SJSA1 (cell line): ENCODE measurements around the gene VPS13D. TPM values are rescaled to one million over a fixed set of nuclear protein-coding genes. Genes with fewer than 3 reads are reported as not detected.

ENCODE experiments used
- DNase-seq, 2 experiments: peaks; one replicate each; pipeline ENCODE4 v3.0.0-alpha.2; 2015 to 2020; ENCODE audit warnings: low spot score in 2 of 2, low read depth in 1 of 2
- H3K27ac ChIP-seq: fragments of 250-450 bp; sonication (Bioruptor Pico); 2 replicates; pipeline ENCODE4 v1.5.1; 2020; ENCODE audit warnings: mild to moderate bottlenecking, moderate library complexity
- H3K27me3 ChIP-seq: fragments of 250-450 bp; sonication (Bioruptor Pico); replicated peaks from 2 replicates; pipeline ENCODE4 v1.5.1; 2020; ENCODE audit warnings: mild to moderate bottlenecking, moderate library complexity
- H3K36me3 ChIP-seq: fragments of 250-450 bp; sonication (Bioruptor Pico); 2 replicates; pipeline ENCODE4 v1.5.1; 2020; ENCODE audit warnings: mild to moderate bottlenecking
- H3K4me1 ChIP-seq: fragments of 250-450 bp; sonication (Bioruptor Pico); replicated peaks from 2 replicates; pipeline ENCODE4 v1.6.1; 2021; ENCODE audit warnings: mild to moderate bottlenecking
- H3K4me3 ChIP-seq: fragments of 250-450 bp; sonication (Bioruptor Pico); 2 replicates; pipeline ENCODE4 v1.5.1; 2020; ENCODE audit warnings: mild to moderate bottlenecking
- H3K9me3 ChIP-seq: fragments of 250-450 bp; sonication (Bioruptor Pico); replicated peaks from 2 replicates; pipeline ENCODE4 v1.5.1; 2020; ENCODE audit warnings: mild to moderate bottlenecking
- total RNA-seq: library from RNA; depleted of rRNA; stranded (reverse); fragments of >200 nt; shearing (Covaris generic); gene quantifications from 2 replicates; pipeline ENCODE4 v1.2.3, GENCODE V29; 2014

The VPS13D gene
- total RNA-seq, 1 experiment from 2014 or later = 12.9 TPM

DNA sequence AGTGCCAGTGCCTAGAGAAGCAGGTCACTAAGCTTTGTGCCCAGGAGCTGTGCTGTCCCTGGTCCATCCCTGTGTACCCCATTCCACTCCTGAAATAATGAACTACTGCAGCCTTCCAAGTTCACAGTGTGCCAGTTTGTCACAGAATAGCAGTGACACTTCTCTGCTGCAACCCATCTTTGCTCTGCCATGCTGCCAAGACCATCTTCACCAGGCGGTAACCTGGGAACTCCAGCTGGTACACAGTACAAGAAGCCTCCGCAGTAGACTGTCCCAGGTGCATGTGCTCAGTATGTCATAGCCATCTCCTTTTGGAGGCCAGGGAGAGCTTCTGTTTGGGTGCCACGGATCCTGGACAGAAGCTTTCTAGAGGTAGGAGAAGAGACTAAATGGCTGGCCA is 250.2 kb downstream of the VPS13D start:
- DNase-seq = no peak
- Histone ChIP-seq H3K27ac (peak overlapping the region; percentile 55), H3K4me1 (peaks cover 87% of the 10 kb centered on the region), H3K36me3 (peaks cover 7% of the 10 kb centered on the region; the same call in 1 of the 2 replicates), H3K27me3 (no peaks in the 10 kb centered on the region), H3K9me3 (no peaks in the 10 kb centered on the region), H3K4me3 (no peak overlapping the region)

DNA sequence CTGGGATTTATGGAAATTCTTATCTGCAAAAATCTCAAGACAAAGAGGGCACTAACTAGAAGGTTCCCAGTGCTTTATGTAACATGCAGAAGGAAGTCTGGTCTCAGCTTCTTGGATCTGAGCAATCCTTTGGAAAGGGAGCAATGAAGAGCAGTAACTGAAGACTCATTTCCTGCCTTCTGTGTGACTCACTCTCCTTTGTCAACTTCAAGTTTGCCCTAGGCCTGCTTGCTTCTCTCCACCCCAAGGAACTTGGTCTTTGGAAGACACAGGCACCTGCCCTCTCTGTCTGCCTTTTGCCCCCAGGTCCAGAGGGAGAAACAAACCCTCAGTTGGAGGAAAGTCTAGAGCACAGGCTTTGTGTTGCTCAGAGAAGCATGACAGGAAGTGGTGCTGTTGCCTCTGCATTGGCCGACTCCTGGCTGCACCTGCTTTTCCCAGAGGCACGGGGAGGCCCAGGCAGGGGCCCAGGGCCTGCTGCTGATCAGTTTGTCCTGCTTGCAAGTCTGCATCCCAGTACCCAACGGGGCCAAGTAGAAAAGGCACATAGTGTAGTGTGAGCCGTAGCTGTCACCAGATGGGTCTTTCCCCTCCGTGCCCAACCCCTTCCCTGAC is 251.0 kb downstream of the VPS13D start:
- Histone ChIP-seq H3K36me3 (peaks cover 7% of the 10 kb centered on the region; the same call in 1 of the 2 replicates), H3K27ac (peak overlapping the region; percentile 55), H3K27me3 (no peaks in the 10 kb centered on the region), H3K4me1 (peaks cover 87% of the 10 kb centered on the region), H3K9me3 (no peaks in the 10 kb centered on the region), H3K4me3 (no peak overlapping the region)
- DNase-seq = peak; percentile 63 to 72

GRCh38 chr1:12481928-12482327 is 252.1 kb downstream of the VPS13D start:
- Histone ChIP-seq H3K4me1 (peaks cover 87% of the 10 kb centered on the region), H3K4me3 (no peak overlapping the region), H3K27ac (no peak overlapping the region)

DNA sequence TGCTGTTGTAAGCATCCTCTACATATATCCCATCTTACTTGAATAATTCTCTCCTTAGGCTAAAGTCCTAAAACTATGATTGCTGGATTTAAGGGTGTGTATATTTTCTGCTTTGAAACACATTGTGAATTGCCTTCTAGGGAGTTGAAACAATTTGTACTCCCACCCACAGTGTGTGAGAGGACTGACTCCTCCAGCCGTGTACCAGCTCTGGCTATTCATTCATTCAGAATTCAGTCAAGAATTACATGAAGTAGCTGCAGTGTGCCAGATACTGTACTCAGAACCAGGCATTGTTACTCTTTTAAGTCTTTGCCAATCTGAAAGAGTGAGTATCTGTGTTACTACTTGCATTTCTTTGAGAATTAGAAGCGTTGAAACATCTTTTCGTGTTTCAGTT is 253.2 kb downstream of the VPS13D start:
- H3K36me3 ChIP-seq = peaks cover 7% of the 10 kb centered on the region; the same call in 1 of the 2 replicates
- H3K4me1 ChIP-seq = peaks cover 79% of the 10 kb centered on the region
- H3K27me3 ChIP-seq = no peaks in the 10 kb centered on the region
- H3K27ac ChIP-seq = no peak overlapping the region
- no peak overlapping the region for H3K4me3 ChIP-seq
- H3K9me3 ChIP-seq = no peaks in the 10 kb centered on the region
- no peak for DNase-seq

More at GRCh38 chr1:12481928-12482327, 252.1 kb downstream of the VPS13D start:
- no peak for DNase-seq
- Histone ChIP-seq H3K27me3 (no peaks in the 10 kb centered on the region), H3K9me3 (no peaks in the 10 kb centered on the region), H3K36me3 (peaks cover 7% of the 10 kb centered on the region; the same call in 1 of the 2 replicates)

DNA sequence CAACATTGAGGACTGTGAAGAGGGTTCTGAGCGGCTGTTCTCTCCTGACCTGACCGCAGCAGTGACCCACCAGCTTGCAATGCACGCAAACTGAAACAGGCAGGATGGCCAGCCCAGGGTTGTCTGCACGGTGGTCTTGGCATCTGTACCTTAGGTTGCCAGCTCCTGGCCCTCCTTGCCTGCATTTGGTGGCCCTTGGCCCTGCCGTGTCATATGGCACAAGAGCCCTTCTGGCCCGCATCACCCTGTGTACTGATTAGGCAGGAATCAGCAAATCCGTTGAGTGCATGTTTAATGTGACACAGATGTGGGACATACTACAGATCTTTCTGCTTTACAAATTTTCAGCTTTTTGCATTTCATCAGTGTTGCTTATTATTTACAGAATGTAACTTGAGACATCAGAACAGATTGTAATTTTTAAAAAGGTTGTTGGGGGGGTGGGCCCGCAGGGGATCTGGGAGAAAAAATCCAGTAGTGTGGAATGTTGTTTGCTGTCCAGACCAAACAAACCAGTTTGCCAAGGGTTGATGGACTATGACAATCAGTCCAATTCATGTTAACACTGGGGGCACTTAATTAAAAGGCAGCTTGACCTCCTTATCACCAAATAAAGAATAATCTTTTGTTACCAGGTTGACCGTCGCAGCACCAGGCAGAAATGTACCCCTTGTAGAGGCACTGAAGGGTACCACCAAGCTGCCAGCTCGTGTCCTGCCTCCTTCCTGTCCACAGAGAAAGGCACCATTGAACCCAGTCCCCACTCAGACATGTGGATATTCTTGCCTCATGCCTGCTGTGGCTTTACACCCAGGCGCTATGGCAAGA is 255.6 kb downstream of the VPS13D start:
- Histone ChIP-seq H3K27me3 (no peaks in the 10 kb centered on the region), H3K4me1 (peaks cover 54% of the 10 kb centered on the region), H3K4me3 (no peak overlapping the region), H3K27ac (peak overlapping the region; percentile 57), H3K36me3 (peaks cover under 1% of the 10 kb centered on the region; the same call in 1 of the 2 replicates), H3K9me3 (no peaks in the 10 kb centered on the region)
- DNase-seq = peak; percentile 62 to 77

- Histone ChIP-seq H3K36me3 (no peaks in the 10 kb centered on the region), H3K9me3 (no peaks in the 10 kb centered on the region), H3K27ac (peak overlapping the region; percentile 57), H3K27me3 (no peaks in the 10 kb centered on the region), H3K4me3 (no peak overlapping the region), H3K4me1 (peaks cover 49% of the 10 kb centered on the region)
- no peak for DNase-seq
Observed at GRCh38 chr1:12486059-12486341, 256.2 kb downstream of the VPS13D start.

DNA sequence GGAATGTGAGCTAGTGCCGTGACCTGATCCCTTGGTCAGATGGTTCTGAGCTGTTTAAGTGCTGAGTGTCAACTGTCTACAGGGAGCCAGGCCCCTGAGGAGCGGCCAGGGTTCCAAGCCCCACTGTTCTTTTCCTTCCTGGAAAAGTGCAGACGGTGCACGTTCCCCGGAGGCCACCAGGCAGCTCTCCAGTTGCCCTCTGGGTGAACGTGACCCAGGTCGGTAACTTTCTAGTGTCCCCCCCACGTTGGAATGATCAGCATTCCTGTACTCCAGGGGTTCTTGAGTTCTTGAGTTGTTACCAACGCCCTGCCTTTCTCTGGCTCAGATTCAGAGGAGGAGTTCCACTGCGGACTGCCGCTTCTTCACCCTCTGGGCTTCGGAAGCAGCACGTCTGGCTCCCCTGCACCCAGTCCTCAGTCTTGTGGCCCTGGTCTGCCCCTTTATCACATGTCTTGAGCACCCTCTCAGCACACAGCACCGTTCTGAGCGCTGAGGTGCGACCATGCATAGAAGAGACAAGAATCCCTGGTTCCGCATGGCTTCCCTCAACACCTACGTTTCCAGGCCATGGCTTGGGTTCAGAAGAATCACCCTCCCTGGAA is 256.7 kb downstream of the VPS13D start:
- Histone ChIP-seq H3K4me3 (no peak overlapping the region), H3K36me3 (no peaks in the 10 kb centered on the region), H3K27ac (peak overlapping the region; percentile 57), H3K4me1 (peaks cover 44% of the 10 kb centered on the region), H3K9me3 (no peaks in the 10 kb centered on the region), H3K27me3 (no peaks in the 10 kb centered on the region)
- DNase-seq = peak; percentile 78 to 83

DNA sequence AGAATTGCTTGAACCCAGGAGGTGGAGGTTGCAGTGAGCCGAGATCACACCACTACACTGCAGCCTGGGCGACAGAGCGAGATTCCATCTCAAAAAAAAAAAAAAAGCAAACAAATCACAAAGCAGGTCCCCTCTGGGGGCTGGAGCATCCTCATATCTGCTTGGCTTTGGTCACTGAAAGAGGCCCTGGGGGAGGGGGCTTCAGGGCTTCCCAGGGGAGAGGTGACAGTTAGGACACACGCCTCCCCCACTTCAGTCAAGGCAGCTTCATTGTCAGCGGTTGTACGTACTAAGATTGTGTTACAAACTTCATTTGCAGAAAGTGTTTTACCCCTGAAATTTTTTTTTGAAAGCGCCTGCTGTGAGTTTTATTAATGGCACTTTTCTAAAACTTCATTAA is 257.7 kb downstream of the VPS13D start:
- Histone ChIP-seq H3K36me3 (no peaks in the 10 kb centered on the region), H3K4me1 (peaks cover 43% of the 10 kb centered on the region), H3K4me3 (no peak overlapping the region), H3K9me3 (0 out of 2 replicates have a peak, but pooled peaks cover under 1% of the 10 kb centered on the region), H3K27me3 (no peaks in the 10 kb centered on the region), H3K27ac (no peak overlapping the region)
- DNase-seq = no peak

DNA sequence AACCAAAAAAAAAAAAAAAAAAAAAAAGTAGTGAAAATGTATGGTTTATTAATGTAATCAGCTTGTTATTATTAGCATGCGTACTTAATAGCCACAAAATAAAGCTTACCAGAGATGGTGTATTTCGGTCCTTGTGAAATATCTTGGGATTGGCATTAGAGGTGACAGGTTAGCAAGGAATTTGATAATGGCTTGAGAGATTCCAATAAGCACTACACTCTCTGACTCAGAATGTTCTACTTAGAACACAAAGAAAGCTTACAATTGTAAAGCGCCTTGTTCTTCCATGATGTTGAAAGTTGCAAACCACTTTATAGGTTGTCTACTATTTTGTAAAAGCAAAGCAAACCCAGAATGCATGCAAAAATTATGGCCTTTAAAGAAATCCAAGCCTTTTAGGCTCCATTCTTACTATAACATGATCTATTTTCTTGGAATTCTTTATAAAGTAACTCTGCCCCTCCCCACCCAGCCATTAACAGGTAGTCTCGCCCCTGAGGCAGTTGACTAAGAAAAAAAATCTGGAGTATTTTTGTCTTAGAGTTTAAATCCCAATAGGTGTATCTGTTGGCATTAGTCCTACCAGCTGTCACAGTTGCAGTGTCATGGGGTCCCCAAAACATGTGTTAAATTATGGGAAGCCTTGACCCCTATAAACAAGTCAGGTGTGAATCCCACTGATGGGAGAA is 259.0 kb downstream of the VPS13D start:
- no peak overlapping the region for H3K27ac ChIP-seq
- DNase-seq = no peak
- no peak overlapping the region for H3K4me3 ChIP-seq
- no peaks in the 10 kb centered on the region for H3K27me3 ChIP-seq
- H3K36me3 ChIP-seq = no peaks in the 10 kb centered on the region
- 0 out of 2 replicates have a peak, but pooled peaks cover 3% of the 10 kb centered on the region for H3K9me3 ChIP-seq
- peaks cover 34% of the 10 kb centered on the region for H3K4me1 ChIP-seq

DNA sequence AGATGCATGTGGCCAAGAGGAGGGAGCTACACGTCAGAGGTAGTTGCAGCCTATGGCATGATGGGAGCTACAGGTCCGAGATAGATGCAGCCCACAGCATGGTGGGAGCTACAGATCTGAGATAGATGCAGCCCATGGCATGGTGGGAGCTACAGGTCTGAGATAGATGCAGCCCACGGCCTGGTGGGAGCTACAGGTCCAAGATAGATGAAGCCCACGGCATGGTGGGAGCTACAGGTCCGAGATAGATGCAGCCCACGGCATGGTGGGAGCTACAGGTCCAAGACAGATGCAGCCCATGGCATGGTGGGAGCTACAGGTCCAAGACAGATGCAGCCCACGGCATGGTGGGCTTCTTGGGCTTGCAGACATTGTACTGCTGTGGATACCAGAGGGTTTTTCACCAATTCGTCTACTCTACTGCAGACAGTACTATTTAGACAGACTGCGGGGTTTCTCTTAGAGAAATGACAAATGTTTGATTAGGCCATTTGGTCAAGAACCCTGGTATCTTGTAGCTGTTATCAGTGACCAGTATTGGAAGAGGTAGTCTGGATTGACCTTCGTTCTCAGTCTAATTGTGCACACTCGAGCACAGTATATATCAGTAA is 260.8 kb downstream of the VPS13D start:
- Histone ChIP-seq H3K27me3 (no peaks in the 10 kb centered on the region), H3K4me1 (peaks cover 16% of the 10 kb centered on the region), H3K9me3 (0 out of 2 replicates have a peak, but pooled peaks cover 3% of the 10 kb centered on the region), H3K4me3 (no peak overlapping the region), H3K36me3 (no peaks in the 10 kb centered on the region), H3K27ac (no peak overlapping the region)
- no peak for DNase-seq

GRCh38 chr1:12491656-12492055 is 261.8 kb downstream of the VPS13D start:
- Histone ChIP-seq H3K9me3 (0 out of 2 replicates have a peak, but pooled peaks cover 3% of the 10 kb centered on the region), H3K27me3 (no peaks in the 10 kb centered on the region), H3K4me1 (peaks cover 6% of the 10 kb centered on the region), H3K36me3 (no peaks in the 10 kb centered on the region), H3K4me3 (no peak overlapping the region), H3K27ac (no peak overlapping the region)
- no peak for DNase-seq

DNA sequence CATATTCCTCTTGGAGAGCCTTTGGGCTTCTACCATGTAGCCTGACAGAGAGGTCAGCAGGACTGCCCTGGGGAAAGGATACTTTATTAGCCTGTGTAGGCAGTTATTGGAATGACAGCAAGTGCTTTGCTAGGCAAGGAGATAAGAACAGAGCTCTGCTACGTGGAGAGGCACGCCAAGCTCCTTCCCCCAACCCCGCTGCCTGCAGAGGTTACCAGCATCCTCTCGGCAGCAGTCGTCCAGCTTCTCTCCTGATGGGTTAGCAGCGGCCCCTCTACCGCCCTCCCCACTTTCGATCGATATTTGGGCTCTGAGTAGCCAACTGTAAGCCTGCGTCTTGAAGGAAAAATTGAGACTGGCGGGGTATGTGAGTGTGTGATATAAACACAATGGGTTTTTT is 265.9 kb downstream of the VPS13D start:
- H3K27ac ChIP-seq = no peak overlapping the region
- 0 out of 2 replicates have a peak, but pooled peaks cover 3% of the 10 kb centered on the region for H3K9me3 ChIP-seq
- no peak overlapping the region for H3K4me3 ChIP-seq
- H3K27me3 ChIP-seq = no peaks in the 10 kb centered on the region
- peaks cover 3% of the 10 kb centered on the region; the same call in 1 of the 2 replicates for H3K36me3 ChIP-seq
- no peaks in the 10 kb centered on the region for H3K4me1 ChIP-seq
- DNase-seq = no peak
